ENCODE data around the gene GOLGB1.

GRCh38 chr3:121786485-121786884 is 36.9 kb upstream of the GOLGB1 start:
- TF ChIP-seq CTCF (IDR thresholded peaks at IDR 0.05; ENCODE audit: poor library complexity, severe bottlenecking) (no peak), POLR2AphosphoS5 (IDR thresholded peaks at IDR 0.05) (no peak)
